ENCODE data around the gene KLK5. TPM values are rescaled to one million over a fixed set of nuclear protein-coding genes. Genes with fewer than 3 reads are reported as not detected.

The KLK5 gene
- total and polyA plus RNA-seq, 2 of the 13 experiments (the other 11 are each of a cell fraction or from before 2014, with no cell fraction given) = not detected

- TF ChIP-seq ATF5 (CRISPR knock-in tag; IDR thresholded peaks at IDR 0.05; ENCODE audit: low read depth) (no peak), ZBTB3 (CRISPR knock-in tag; IDR thresholded peaks at IDR 0.05; ENCODE audit: borderline replicate concordance, low read depth) (no peak), HOXA5 (CRISPR knock-in tag; IDR thresholded peaks at IDR 0.05) (no peak), ARNT (IDR thresholded peaks at IDR 0.05) (no peak), ZNF101 (CRISPR knock-in tag; IDR thresholded peaks at IDR 0.05; ENCODE audit: borderline replicate concordance, low read depth) (no peak), ZNF207 (IDR thresholded peaks at IDR 0.05; ENCODE audit: borderline replicate concordance) (no peak)
Observed at GRCh38 chr19:50899569-50899968, 53.3 kb downstream of the KLK5 start (continued).

- no peak overlapping the region for H3K4me3 ChIP-seq (replicated peaks in 1 of 3; ENCODE audit: insufficient read depth in 1 of 3, low read depth in 2 of 3, low read length in 3 of 3)
- WGBS (ENCODE audit: low lambda C conversion rate) = 5% methylated on average over 4 of the region's 4 CpGs
- H2AFZ ChIP-seq (ENCODE audit: low read length) = no peak overlapping the region
- POLR2A ChIA-PET = no interaction called here
- no peak overlapping the region for H3K4me2 ChIP-seq (ENCODE audit: low read depth, low read length)
- TF ChIP-seq GZF1 (CRISPR knock-in tag; IDR thresholded peaks at IDR 0.05) = no peak
- TF ChIP-seq KMT2A (CRISPR knock-in tag; IDR thresholded peaks at IDR 0.05) = no peak
- peak; percentile 26; the same call in 1 of the 2 replicates for TF ChIP-seq ZNF768 (CRISPR knock-in tag; IDR thresholded peaks at IDR 0.05)
- no peaks in the 10 kb centered on the region for H3K79me2 ChIP-seq (ENCODE audit: insufficient read depth, low read length)
- H3K27ac ChIP-seq (ENCODE audit: extremely low read length, insufficient read depth, low read length) = no peak overlapping the region
- CTCF ChIA-PET (ENCODE audit: low intra/inter-chr PET ratio, low total read pairs) = no interaction called here
- H3K27me3 ChIP-seq (ENCODE audit: control insufficient read depth in 1 of 2, insufficient read depth in 2 of 2, low read length in 2 of 2) = no peaks in the 10 kb centered on the region; a peak in 1 of 5 replicates
- H3K4me1 ChIP-seq (ENCODE audit: insufficient read depth, low read length) = no peaks in the 10 kb centered on the region
- ATAC-seq (no peak), FAIRE-seq (no peak), DNase-seq (ENCODE audit: low spot score) (no peak)
- H3K9ac ChIP-seq (ENCODE audit: insufficient read depth, low read depth, low read length) = no peak overlapping the region
- intact Hi-C loops (cut with micrococcal nuclease; ENCODE audit: unreplicated experiment) (no loop called here), in situ Hi-C loops (cut with HindIII; ENCODE audit: extremely low pct_ligation_motif_present, low pct_unique_long_range_greater_than_20kb) (no loop called here)
- no peaks in the 10 kb centered on the region for H4K20me1 ChIP-seq (ENCODE audit: insufficient read depth, low read length)
- no peaks in the 10 kb centered on the region for H3K9me3 ChIP-seq (ENCODE audit: low read length)
- BruUV-seq (replicated peaks) = no TSS peak
- no peaks in the 10 kb centered on the region for H3K36me3 ChIP-seq (replicated peaks in 1 of 2; ENCODE audit: control insufficient read depth in 1 of 2, insufficient read depth in 2 of 2, low read length in 2 of 2)
Observed at GRCh38 chr19:50898018-50898417, 54.8 kb downstream of the KLK5 start.
